SH-SY5Y (cell line): ENCODE data around the gene INSC.

Experiments
- GATA2 ChIP-seq: IDR thresholded peaks from 2 replicates; pipeline ENCODE4 v1.6.1; 2011; ENCODE audit warnings: mild to moderate bottlenecking, low read depth, low read length
- GATA3 ChIP-seq: IDR thresholded peaks from 2 replicates; pipeline ENCODE4 v1.6.1; 2011; ENCODE audit warnings: low read depth, mild to moderate bottlenecking, low read length, moderate library complexity

DNA sequence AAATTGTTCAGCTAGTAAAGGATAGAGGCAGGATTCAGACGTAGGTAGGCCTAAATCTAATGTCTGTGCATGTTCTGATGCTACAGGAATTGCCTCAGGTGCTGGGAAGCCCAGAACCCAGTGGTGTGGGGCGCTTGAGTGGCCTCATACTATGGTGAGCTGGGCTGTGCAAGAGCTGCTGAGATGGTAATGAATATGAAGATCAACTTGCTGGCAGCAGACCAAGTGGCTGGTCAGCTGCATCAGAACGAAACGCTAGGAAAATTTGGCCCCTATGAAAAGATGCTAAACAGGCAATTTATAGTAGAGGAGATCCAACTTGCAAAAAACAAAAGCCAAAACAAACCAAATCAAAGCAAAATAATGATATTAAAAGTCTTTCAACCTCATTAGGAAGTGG, 102.7 kb downstream of the INSC start:
- TF ChIP-seq GATA2: no peak
- TF ChIP-seq GATA3: no peak
